Neural progenitor cell (in vitro differentiated cells): ENCODE measurements around the gene SAMD13. TPM values are rescaled to one million over a fixed set of nuclear protein-coding genes. Genes with fewer than 3 reads are reported as not detected.

ENCODE experiments used
- DNase-seq: peaks from one replicate; pipeline ENCODE4 v3.0.0-alpha.2; 2016; ENCODE audit warnings: low spot score
- H2AFZ ChIP-seq: fragments of 200-600 bp; sonication (generic); replicated peaks from 2 replicates; pipeline ENCODE4 v1.6.1; 2016; ENCODE audit warnings: antibody characterized with exemption
- H3F3A ChIP-seq: fragments of 200-600 bp; sonication (generic); 2 replicates; pipeline ENCODE4 v1.6.1; 2016; ENCODE audit warnings: antibody characterized with exemption, low read depth
- H3K27ac ChIP-seq: fragments of 200-600 bp; sonication (generic); 2 replicates; pipeline ENCODE4 v1.5.1; 2016; ENCODE audit warnings: mild to moderate bottlenecking
- H3K27me3 ChIP-seq: fragments of 200-600 bp; sonication (generic); 2 replicates; pipeline ENCODE4 v1.6.1; 2016; ENCODE audit warnings: mild to moderate bottlenecking, moderate library complexity
- H3K36me3 ChIP-seq: fragments of 200-600 bp; sonication (generic); 2 replicates; pipeline ENCODE4 v1.5.1; 2016
- H3K4me1 ChIP-seq: fragments of 200-600 bp; sonication (generic); 2 replicates; pipeline ENCODE4 v1.6.1; 2016; ENCODE audit warnings: mixed run types
- H3K4me2 ChIP-seq: fragments of 200-600 bp; sonication (generic); 2 replicates; pipeline ENCODE4 v1.6.1; 2016
- H3K4me3 ChIP-seq: fragments of 200-600 bp; sonication (generic); 2 replicates; pipeline ENCODE4 v1.5.1; 2016
- H3K79me2 ChIP-seq: fragments of 200-600 bp; sonication (generic); 2 replicates; pipeline ENCODE4 v1.6.1; 2016; ENCODE audit warnings: low read depth
- H3K9ac ChIP-seq: fragments of 200-600 bp; sonication (generic); 2 replicates; pipeline ENCODE4 v1.6.1; 2016
- H3K9me3 ChIP-seq: fragments of 200-600 bp; sonication (generic); 2 replicates; pipeline ENCODE4 v1.5.1; 2016; ENCODE audit warnings: low read depth
- H4K20me1 ChIP-seq: fragments of 200-600 bp; sonication (generic); 2 replicates; pipeline ENCODE4 v1.6.1; 2016; ENCODE audit warnings: low read depth
- H3K27ac Mint-ChIP-seq: 3 replicates; pipeline ENCODE4 v1.8.0; 2021; ENCODE audit warnings: mixed read lengths
- H3K27me3 Mint-ChIP-seq: 2 replicates; pipeline ENCODE4 v1.8.0; 2022; ENCODE audit warnings: low read depth, mild to moderate bottlenecking, inconsistent platforms, moderate library complexity, mixed read lengths; ENCODE audit not compliant: insufficient read depth
- H3K36me3 Mint-ChIP-seq: 3 replicates; pipeline ENCODE4 v1.8.0; 2021; ENCODE audit warnings: mixed read lengths
- H3K4me1 Mint-ChIP-seq: 3 replicates; pipeline ENCODE4 v1.8.0; 2021; ENCODE audit warnings: mixed read lengths
- H3K4me3 Mint-ChIP-seq: 3 replicates; pipeline ENCODE4 v1.8.0; 2021; ENCODE audit warnings: mild to moderate bottlenecking, moderate library complexity, mixed read lengths
- H3K9me3 Mint-ChIP-seq: 3 replicates; pipeline ENCODE4 v1.8.0; 2020; ENCODE audit warnings: mixed read lengths
- EZH2 ChIP-seq: fragments of 200-600 bp; sonication (generic); IDR thresholded peaks from 2 replicates; pipeline ENCODE4 v1.6.1; 2017; ENCODE audit warnings: antibody characterized with exemption, mild to moderate bottlenecking, moderate library complexity
- EZH2phosphoT487 ChIP-seq: fragments of 200-600 bp; sonication (generic); IDR thresholded peaks from 2 replicates; pipeline ENCODE4 v1.6.1; 2017; ENCODE audit warnings: antibody characterized with exemption
- total RNA-seq: library from RNA; depleted of rRNA; stranded (reverse); fragments of >200 nt; gene quantifications from 2 replicates; pipeline ENCODE4 v1.2.3, GENCODE V29; 2015; ENCODE audit warnings: low replicate concordance
- TF ChIP-seq, protein P1 (sequence below): fragments of 200-600 bp; sonication (generic); IDR thresholded peaks from 2 replicates; pipeline ENCODE4 v1.5.1; 2017; ENCODE audit warnings: antibody characterized with exemption, mild to moderate bottlenecking

Gene SAMD13
- total RNA-seq, 1 donor from 2014 or later, result 5.6 TPM

DNA sequence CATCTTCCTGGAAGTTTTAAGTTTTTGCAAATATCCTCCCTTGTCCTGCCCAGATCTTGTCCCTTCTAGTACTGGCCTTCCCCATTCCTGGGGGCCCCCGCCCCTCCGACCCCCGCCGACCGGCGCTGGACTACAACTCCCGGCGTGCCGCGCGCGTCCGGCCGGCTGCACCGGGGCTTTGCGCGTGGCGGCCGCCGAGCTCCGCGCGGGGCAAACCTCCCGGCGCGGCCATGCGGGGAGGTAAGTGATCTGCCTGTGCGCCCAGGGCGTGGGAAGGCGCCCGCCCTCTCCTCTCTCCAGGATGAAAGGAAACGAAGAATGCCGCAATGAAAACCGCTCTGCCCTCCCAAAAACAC is 3.2 kb upstream of the SAMD13 start:
- Mint-ChIP-seq H3K4me1 (peaks cover 43% of the 10 kb centered on the region), H3K9me3 (peaks cover 13% of the 10 kb centered on the region), H3K27me3 (no peaks in the 10 kb centered on the region), H3K27ac (peak overlapping the region; percentile 3), H3K36me3 (peaks cover 4% of the 10 kb centered on the region), H3K4me3 (peak overlapping the region; percentile 85)
- H4K20me1 ChIP-seq, result no peaks in the 10 kb centered on the region
- no peak overlapping the region for H3K27ac ChIP-seq
- no peaks in the 10 kb centered on the region for H3K79me2 ChIP-seq
- peak; percentile 67 for DNase-seq
- peak overlapping the region; percentile 99 for H3K4me3 ChIP-seq
- peak overlapping the region; percentile 97 for H3K4me2 ChIP-seq
- no peak overlapping the region for H3K9ac ChIP-seq
- H2AFZ ChIP-seq, result peak overlapping the region; percentile 97
- H3K9me3 ChIP-seq, result no peaks in the 10 kb centered on the region
- TF ChIP-seq EZH2phosphoT487 (no peak), EZH2 (no peak)
- TF ChIP-seq, protein P1, sequence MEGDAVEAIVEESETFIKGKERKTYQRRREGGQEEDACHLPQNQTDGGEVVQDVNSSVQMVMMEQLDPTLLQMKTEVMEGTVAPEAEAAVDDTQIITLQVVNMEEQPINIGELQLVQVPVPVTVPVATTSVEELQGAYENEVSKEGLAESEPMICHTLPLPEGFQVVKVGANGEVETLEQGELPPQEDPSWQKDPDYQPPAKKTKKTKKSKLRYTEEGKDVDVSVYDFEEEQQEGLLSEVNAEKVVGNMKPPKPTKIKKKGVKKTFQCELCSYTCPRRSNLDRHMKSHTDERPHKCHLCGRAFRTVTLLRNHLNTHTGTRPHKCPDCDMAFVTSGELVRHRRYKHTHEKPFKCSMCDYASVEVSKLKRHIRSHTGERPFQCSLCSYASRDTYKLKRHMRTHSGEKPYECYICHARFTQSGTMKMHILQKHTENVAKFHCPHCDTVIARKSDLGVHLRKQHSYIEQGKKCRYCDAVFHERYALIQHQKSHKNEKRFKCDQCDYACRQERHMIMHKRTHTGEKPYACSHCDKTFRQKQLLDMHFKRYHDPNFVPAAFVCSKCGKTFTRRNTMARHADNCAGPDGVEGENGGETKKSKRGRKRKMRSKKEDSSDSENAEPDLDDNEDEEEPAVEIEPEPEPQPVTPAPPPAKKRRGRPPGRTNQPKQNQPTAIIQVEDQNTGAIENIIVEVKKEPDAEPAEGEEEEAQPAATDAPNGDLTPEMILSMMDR, result no peak
- peaks cover 38% of the 10 kb centered on the region for H3K4me1 ChIP-seq
- no peaks in the 10 kb centered on the region for H3K27me3 ChIP-seq
- H3F3A ChIP-seq, result peaks cover 24% of the 10 kb centered on the region
- H3K36me3 ChIP-seq, result no peaks in the 10 kb centered on the region

DNA sequence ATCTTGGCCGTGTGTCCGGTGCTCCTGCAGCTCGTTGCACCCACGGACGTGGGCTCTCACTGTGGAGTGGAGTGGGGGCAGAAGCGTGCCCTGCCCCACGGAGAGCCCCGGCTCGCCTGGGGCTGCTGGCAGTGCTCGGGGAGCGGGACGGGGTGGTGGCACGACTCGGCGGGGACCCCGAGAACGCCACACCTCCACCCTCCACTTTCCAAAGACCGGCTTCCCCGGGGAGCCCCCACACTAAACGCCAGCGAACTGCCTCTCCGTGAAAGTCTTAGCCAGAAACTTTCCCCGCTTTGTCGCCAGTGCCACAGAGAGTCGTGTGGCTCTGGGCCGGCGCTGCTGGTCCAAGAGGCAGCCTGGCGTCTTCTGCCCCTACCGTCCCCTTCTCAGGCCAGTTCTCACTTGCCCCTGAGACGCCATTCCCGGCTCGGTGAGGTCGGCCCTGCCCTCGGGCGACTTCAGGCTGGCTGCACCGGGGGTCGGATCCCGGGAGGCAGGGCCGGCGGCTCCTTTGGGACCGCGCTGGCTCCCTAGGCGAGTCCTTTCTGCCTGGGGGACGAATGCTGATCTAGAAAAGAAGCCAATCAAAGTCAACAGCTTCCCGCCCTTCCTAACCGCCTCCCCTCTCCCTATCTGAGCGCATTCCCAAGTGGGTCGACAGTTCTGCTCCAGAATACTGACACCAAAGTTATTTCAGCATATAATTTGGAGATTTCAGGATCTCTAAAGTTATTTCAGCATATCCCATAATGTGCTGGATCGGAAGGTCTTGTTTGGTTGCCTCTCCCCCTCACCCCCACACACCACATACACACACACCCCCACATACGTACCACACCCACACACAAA is 2.6 kb upstream of the SAMD13 start:
- TF ChIP-seq, protein P1, result no peak
- TF ChIP-seq EZH2phosphoT487 (no peak), EZH2 (no peak)

DNA sequence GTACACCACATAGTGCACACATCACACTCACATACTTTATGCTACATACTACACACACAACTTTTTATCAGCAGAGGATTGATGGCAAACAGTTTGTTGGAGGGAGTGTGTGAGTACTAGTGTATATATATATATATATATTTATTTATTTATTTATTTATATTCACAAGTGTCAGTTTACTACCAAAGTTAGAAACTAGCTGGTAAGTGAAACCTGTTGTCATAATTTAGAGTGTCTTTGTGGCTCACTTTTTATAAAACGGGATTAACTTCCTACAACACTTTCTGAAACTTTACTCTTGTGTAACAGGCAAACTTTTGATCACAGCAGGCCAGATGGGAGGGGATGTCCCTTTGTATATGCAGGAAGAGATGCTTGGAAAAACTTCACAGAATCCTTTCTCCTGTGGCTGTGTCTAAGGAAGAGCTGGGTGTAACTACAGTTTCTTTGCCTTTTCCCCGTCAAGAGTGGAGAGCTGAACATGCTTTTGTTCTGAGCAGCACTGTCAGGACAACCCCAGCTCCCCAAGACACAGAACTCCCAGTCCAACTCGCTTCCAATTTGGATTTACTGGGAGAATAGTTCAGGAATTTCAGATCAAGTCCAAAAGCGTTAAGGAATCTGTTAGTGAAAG is 1.9 kb upstream of the SAMD13 start:
- Histone ChIP-seq H3K4me3 (peak overlapping the region; percentile 99), H3K9me3 (no peaks in the 10 kb centered on the region), H3K4me2 (peak overlapping the region; percentile 97), H3F3A (peaks cover 24% of the 10 kb centered on the region), H4K20me1 (no peaks in the 10 kb centered on the region), H3K79me2 (no peaks in the 10 kb centered on the region), H3K4me1 (peaks cover 40% of the 10 kb centered on the region), H3K27me3 (no peaks in the 10 kb centered on the region), H3K9ac (no peak overlapping the region), H3K27ac (no peak overlapping the region), H2AFZ (no peak overlapping the region), H3K36me3 (no peaks in the 10 kb centered on the region)
- peaks cover 4% of the 10 kb centered on the region for H3K36me3 Mint-ChIP-seq
- peak overlapping the region; percentile 93 for H3K27ac Mint-ChIP-seq
- H3K4me1 Mint-ChIP-seq, result peaks cover 54% of the 10 kb centered on the region
- DNase-seq, result no peak
- H3K4me3 Mint-ChIP-seq, result peak overlapping the region; percentile 85
- TF ChIP-seq EZH2 (no peak), EZH2phosphoT487 (no peak)
- TF ChIP-seq, protein P1, result no peak
- H3K27me3 Mint-ChIP-seq, result no peaks in the 10 kb centered on the region
- peaks cover 11% of the 10 kb centered on the region for H3K9me3 Mint-ChIP-seq

More for the DNA sequence above, 2.6 kb upstream of the SAMD13 start:
- Mint-ChIP-seq H3K27ac (peak overlapping the region; percentile 42), H3K9me3 (peaks cover 13% of the 10 kb centered on the region), H3K4me1 (peaks cover 49% of the 10 kb centered on the region), H3K4me3 (peak overlapping the region; percentile 85), H3K36me3 (peaks cover 4% of the 10 kb centered on the region), H3K27me3 (no peaks in the 10 kb centered on the region)
- peak; percentile 57 for DNase-seq
- no peaks in the 10 kb centered on the region for H3K9me3 ChIP-seq
- peak overlapping the region; percentile 99 for H3K4me3 ChIP-seq
- H3F3A ChIP-seq, result peaks cover 24% of the 10 kb centered on the region
- no peaks in the 10 kb centered on the region for H3K79me2 ChIP-seq
- peaks cover 40% of the 10 kb centered on the region for H3K4me1 ChIP-seq
- H3K27me3 ChIP-seq, result no peaks in the 10 kb centered on the region
- peak overlapping the region; percentile 97 for H3K4me2 ChIP-seq
- H3K9ac ChIP-seq, result peak overlapping the region; percentile 5
- H3K36me3 ChIP-seq, result no peaks in the 10 kb centered on the region
- H2AFZ ChIP-seq, result peak overlapping the region; percentile 97
- H3K27ac ChIP-seq, result no peak overlapping the region
- no peaks in the 10 kb centered on the region for H4K20me1 ChIP-seq
